Medulla oblongata (tissue), 1 donor: Measurements from ENCODE around the gene JAZF1.

Experiments used
- DNase-seq: peaks from one replicate; pipeline ENCODE4 v3.0.0-alpha.2; 2015; ENCODE audit errors: extremely low spot score

Gene JAZF1

GRCh38 chr7:28180364-28181147, at the start of gene JAZF1:
TSS of gene JAZF1 (minus strand) at chr7:28180795.
- DNase-seq: peak; percentile 48

- DNase-seq: no peak
These were observed 49.7 kb upstream of the JAZF1 start for GRCh38 chr7:28230261-28230660.

GRCh38 chr7:28228396-28228795, 47.8 kb upstream of the JAZF1 start:
- DNase-seq: no peak

GRCh38 chr7:28226003-28226402, 45.4 kb upstream of the JAZF1 start:
- DNase-seq: no peak

GRCh38 chr7:28225576-28225975, 45.0 kb upstream of the JAZF1 start:
- no peak for DNase-seq

DNA sequence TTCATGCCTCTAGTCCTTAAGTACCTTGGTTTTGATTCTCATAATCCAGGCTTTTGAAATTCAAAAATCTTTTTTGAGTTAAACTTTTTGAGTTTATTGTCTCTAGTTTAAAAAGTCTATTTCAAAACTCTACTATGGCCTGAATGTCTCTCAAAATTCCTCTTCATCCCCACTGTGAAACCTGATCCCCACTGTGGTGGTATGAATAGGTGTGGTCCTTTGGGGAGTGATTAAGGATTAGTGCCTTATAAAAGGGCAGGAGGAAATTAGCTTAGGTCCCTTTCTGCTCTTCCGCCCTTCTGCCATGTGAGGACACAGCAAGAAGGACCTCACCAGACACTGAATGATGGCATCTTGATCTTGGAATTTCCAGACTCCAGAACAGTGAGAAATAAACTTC, 44.1 kb upstream of the JAZF1 start:
- DNase-seq: no peak

- DNase-seq: no peak
These were observed 43.6 kb upstream of the JAZF1 start for GRCh38 chr7:28224172-28224571.

DNA sequence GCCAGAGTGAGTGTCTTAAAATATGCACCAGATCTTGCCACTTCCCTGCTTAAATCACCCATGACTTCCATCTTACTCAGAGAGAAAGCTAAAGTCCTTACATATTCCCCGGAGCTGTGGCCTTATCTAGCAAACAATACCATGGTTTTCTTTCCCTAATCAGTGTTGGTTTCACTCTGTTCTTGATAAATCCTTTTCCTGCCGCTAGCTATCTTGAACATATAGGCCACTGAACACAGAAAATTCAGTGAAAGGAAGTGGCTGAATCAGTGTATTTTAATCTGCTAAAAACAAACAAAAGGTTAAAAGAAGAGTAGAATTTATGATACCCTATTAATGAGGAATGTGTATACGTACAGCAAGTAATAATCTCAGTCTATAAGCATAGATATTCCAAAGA, 42.0 kb upstream of the JAZF1 start:
- DNase-seq: no peak

DNA sequence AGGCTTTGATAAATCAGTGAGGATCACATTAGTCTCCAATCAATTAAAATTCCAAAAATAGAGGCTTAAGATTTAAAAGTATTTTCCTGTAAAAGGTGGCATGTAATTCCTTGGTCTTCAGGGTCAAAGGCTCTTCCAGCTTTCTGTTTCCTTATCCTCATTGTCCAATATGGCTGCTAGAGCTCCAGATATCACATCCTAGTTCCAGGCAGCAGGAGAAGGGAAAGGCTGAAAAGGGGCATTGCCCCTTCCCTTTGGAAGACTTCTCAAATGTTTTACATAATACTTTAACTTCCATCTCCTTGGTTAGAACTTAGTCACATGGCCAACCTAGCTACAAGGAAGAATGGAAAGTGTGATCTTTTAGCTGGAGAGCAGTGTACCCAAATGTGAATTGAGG, 39.2 kb upstream of the JAZF1 start:
- no peak for DNase-seq

DNA sequence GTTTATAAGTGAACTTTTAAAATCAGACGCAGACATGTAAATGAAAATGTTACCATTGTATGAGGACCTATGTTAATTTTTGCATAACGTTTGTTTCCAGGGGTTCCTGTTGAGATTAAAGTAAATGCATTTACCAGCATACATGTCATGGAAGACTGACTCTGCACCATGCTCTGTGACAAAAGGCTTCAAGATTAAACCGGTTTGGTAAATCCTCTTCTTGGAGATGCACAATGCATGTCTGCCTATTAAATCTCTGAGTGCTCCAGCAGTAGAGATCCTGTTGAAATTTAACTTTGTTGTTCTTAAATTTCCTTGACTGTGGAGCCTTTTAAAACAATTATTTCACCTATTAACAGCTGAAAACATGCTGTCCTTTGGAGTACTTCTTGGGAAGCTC, 36.5 kb upstream of the JAZF1 start:
- no peak for DNase-seq

DNA sequence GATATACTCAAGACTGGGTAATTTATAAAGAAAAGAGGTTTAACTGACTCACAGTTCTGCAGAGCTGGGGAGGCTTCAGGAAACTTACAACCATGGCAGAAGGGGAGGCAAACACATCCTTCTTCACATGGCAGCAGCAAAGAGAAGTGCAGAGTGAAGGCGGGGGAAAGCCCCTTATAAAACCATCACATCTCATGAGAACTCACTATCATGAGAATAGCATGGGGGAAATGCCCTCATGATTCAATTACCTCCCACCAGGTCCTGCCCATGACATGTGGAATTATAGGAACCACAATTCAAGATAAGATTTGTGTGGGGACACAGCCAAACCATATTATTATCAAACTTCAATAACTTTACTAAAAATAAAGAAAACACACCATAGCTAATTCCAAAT, 30.4 kb upstream of the JAZF1 start:
- no peak for DNase-seq

GRCh38 chr7:28208506-28208905, 27.9 kb upstream of the JAZF1 start:
- DNase-seq: no peak

DNA sequence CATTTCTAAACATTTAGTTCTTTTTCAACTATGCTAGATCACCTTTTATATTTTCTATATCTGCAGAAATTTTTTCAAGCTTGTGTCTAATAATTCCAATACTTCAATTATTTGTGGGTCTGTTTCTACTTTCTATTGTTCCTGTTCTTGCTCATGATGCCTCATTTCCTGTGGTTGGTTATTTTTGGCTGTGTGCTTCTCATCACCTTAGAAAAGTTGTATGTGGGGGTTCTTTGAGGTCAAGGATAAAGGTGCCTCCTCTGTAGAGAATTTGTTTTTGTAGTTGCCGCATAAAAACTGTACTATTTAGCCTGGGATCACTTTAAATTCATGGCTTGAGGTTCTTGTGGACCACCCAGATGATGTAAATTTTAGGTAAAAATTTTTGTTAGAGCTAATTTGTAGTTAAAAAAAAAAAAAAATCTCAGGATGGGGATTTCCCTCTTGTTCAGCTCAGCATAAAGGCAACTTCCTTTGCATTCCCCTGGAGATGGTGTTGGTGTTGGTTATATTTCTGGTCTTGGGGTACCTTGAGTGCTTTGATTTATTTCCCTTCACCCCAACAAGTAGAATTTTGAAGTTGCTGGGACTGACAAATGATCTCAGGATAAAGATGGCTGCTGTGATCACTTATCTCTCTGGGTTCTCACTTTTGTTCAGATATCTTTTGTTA, 27.0 kb upstream of the JAZF1 start:
- DNase-seq: no peak

GRCh38 chr7:28205506-28205905, 24.9 kb upstream of the JAZF1 start:
- DNase-seq: no peak

GRCh38 chr7:28203508-28204240, 23.1 kb upstream of the JAZF1 start:
- DNase-seq: no peak

GRCh38 chr7:28202222-28202621, 21.6 kb upstream of the JAZF1 start:
- DNase-seq: no peak

DNA sequence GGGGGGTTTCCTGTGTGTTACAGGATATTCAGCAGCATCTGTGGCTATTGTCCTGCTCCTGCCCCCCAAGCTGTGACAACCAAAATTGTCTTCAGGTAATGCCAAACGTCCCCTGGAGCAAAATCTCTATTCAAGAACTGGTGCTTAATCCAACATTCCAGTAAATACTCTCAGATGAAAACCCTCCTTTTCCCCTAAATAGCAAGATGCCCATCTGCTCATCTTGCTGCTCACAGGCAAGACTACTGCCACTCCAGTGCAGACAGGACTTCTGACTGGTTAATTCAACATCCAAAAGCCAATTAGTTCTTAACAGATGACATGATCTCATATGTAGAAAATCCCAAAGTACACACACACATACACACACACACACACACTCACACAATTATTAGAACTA, 20.5 kb upstream of the JAZF1 start:
- DNase-seq: no peak

DNA sequence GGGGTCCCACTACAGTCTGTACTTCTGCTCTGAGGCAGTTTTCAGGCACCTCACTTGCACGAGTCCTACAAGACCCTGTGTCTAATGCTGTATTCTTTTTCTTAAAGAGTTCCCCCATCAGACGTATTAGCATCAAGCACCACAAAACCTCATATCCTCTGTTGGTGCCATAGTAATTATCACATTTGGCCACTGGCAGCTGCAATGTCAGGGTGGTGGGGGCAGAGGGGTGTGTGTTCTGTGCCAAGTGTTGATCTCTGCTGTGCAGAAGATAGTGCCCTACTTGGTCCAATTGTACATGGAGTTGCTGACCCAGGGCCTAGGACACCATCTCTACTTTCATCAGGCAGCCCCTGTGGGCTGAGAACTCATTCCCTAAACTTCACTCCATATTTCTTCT, 20.0 kb upstream of the JAZF1 start:
- no peak for DNase-seq

- DNase-seq: no peak
These were observed 18.5 kb upstream of the JAZF1 start for GRCh38 chr7:28199021-28199510.

GRCh38 chr7:28195910-28196620, 15.5 kb upstream of the JAZF1 start:
- DNase-seq: no peak

DNA sequence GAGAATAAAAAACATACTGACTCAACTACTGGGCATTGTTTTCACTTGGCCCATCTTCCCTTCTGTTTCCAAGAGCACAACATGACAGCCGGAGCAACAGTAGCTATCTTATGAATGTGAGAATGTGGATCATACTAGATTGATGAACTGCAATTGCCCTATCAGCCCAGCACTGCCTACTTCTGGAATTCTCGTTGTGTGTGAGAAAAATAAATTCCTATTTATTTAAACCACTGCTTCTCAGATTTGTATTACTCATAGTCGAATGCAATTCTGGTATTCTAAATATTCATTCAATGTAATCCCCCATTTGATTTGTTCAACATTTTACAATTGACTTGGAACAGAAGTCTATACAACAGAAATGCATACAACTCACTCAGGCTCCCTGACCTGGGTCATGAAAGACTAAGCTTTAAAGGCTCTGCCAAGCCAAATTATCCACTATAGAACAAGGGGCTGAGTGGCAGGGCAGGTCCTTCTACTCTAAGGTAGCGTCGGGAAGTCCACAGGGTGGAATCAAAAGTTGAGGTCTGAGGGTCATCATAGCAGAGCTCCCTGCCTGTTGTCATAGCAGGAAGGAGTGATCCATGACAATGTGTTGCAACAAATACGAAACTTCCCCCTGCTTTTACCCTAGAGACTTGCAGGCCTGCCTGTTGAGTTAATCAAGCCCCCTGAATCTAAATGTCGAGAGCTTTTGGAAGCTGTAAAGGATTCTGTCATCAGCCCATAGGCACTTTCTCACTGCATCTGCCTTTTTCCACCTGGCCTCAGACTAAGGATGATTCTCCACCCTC, 12.4 kb upstream of the JAZF1 start:
- DNase-seq: no peak
